Calu3 (cell line): ENCODE data around the gene CEND1. TPM values are rescaled to one million over a fixed set of nuclear protein-coding genes. Genes with fewer than 3 reads are reported as not detected.

Source experiments
- BruUV-seq: library from RNA; stranded (reverse); fragments of 400-500 nt; replicated peaks from 2 replicates; lab custom pipeline; 2021; lab: Mats Ljungman, UMichigan
- CTCF ChIA-PET: fragments of 300-600 bp; sonication (Branson Sonifier 250); formaldehyde crosslinking; loops from one replicate; lab custom pipeline; 2022; ENCODE audit warnings: antibody characterized with exemption; lab: Charles Lee
- DNase-seq: peaks from one replicate; pipeline ENCODE4 v3.0.0; 2022
- H3K27ac Mint-ChIP-seq: one replicate; pipeline ENCODE4 v1.8.0; 2022; ENCODE audit warnings: mixed read lengths; ENCODE audit not compliant: unreplicated experiment
- H3K27me3 Mint-ChIP-seq: one replicate; pipeline ENCODE4 v1.8.0; 2022; ENCODE audit warnings: mixed read lengths; ENCODE audit not compliant: unreplicated experiment
- H3K36me3 Mint-ChIP-seq: one replicate; pipeline ENCODE4 v1.8.0; 2022; ENCODE audit warnings: mild to moderate bottlenecking, moderate library complexity, mixed read lengths; ENCODE audit not compliant: insufficient read depth, unreplicated experiment
- H3K4me1 Mint-ChIP-seq: one replicate; pipeline ENCODE4 v1.8.0; 2022; ENCODE audit warnings: mild to moderate bottlenecking, low read depth, mixed read lengths; ENCODE audit not compliant: unreplicated experiment
- H3K4me3 Mint-ChIP-seq: one replicate; pipeline ENCODE4 v1.8.0; 2022; ENCODE audit warnings: mild to moderate bottlenecking, low read depth, moderate library complexity, mixed read lengths; ENCODE audit not compliant: unreplicated experiment
- H3K9me3 Mint-ChIP-seq: one replicate; pipeline ENCODE4 v1.8.0; 2022; ENCODE audit warnings: low read depth, mixed read lengths; ENCODE audit not compliant: unreplicated experiment
- CTCF ChIP-seq: fragments of 200-600 bp; IDR thresholded peaks from one replicate; pipeline ENCODE4 v1.8.0; 2022; ENCODE audit warnings: antibody characterized with exemption; ENCODE audit not compliant: unreplicated experiment
- intact Hi-C: fragments of 100-400 bp; cut with micrococcal nuclease; formaldehyde crosslinking; loops from one replicate; pipeline ENCODE4 v1.10.0; 2022; ENCODE audit not compliant: unreplicated experiment
- total RNA-seq: library from RNA; stranded (reverse); gene quantifications from 2 replicates; pipeline ENCODE4 v1.2.3, GENCODE V29; 2022

Gene CEND1
- total RNA-seq, 1 experiment from 2014 or later, result not detected

DNA sequence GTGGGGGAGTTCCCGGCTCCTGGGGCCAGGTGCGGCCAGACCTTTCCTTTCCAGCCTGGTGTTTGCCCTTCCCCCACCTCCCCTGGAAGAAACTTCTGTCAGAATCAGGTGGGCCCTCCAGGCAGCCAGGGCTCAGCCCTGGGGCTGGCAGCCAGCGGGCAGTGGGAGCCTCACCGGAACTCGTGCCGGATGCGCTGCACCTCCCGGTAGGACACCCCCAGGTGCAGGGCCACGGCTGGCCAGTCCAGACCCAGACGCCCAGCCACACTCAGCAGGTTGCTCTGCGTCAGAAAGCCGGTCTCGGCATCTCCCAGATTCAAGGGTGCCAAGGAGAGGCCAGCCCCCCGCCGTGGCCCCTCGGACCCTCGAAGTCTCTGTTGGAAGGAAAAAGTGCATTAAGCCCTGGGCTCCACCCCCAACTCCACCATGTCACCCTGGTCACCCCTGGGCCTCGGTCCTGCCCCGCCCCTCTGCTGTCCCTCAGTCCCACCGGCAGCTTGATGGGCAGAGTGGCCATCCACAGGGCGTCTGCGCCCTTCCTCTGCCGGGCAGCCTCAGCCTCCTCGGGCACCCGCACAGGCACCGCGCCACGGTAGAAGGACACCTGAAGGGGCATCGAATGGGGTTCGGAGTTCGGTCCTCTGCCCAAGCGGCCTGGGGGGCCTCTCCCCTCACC, 9.9 kb upstream of the CEND1 start:
- no TSS peak for BruUV-seq
- CTCF ChIA-PET, result no interaction called here

GRCh38 chr11:798093-798713, 8.3 kb upstream of the CEND1 start, which contains the start of gene SLC25A22:
SLC25A22 (minus strand) TSS chr11:798281; CDS start chr11:795006, 3,275 bp downstream.
- Mint-ChIP-seq H3K27ac (peak within 1 kb of the TSS; percentile 58), H3K4me1 (no peaks in the 10 kb centered on the region), H3K36me3 (peaks cover 71% of the 10 kb centered on the region), H3K9me3 (no peaks in the 10 kb centered on the region), H3K4me3 (peak within 1 kb of the TSS; percentile 83), H3K27me3 (no peaks in the 10 kb centered on the region)
- CTCF ChIA-PET, result no interaction called here
- peak; percentile 92 for DNase-seq
- peak; percentile 91 for TF ChIP-seq CTCF
- BruUV-seq, result no TSS peak
- intact Hi-C loops, result no loop called here

More for the DNA sequence above, 9.9 kb upstream of the CEND1 start:
- Mint-ChIP-seq H3K9me3 (no peaks in the 10 kb centered on the region), H3K4me1 (peaks cover 8% of the 10 kb centered on the region), H3K4me3 (no peak overlapping the region), H3K27ac (no peak overlapping the region), H3K36me3 (peaks cover 70% of the 10 kb centered on the region), H3K27me3 (no peaks in the 10 kb centered on the region)
- DNase-seq, result no peak
- TF ChIP-seq CTCF, result no peak
- intact Hi-C loops, result no loop called here

GRCh38 chr11:797296-798092, 7.6 kb upstream of the CEND1 start:
- Mint-ChIP-seq H3K4me3 (peak overlapping the region; percentile 83), H3K27ac (peak overlapping the region; percentile 58), H3K4me1 (no peaks in the 10 kb centered on the region), H3K27me3 (no peaks in the 10 kb centered on the region), H3K9me3 (no peaks in the 10 kb centered on the region), H3K36me3 (peaks cover 75% of the 10 kb centered on the region)
- no TSS peak for BruUV-seq
- CTCF ChIA-PET, result interaction anchor here (0.9 to 1.0 kb wide), 2 partner anchors 47 to 62 kb away, joined by 3 to 20 read pairs; no protein-coding TSS in a partner anchor
- TF ChIP-seq CTCF, result no peak
- peak; percentile 74 for DNase-seq
- intact Hi-C loops, result no loop called here

DNA sequence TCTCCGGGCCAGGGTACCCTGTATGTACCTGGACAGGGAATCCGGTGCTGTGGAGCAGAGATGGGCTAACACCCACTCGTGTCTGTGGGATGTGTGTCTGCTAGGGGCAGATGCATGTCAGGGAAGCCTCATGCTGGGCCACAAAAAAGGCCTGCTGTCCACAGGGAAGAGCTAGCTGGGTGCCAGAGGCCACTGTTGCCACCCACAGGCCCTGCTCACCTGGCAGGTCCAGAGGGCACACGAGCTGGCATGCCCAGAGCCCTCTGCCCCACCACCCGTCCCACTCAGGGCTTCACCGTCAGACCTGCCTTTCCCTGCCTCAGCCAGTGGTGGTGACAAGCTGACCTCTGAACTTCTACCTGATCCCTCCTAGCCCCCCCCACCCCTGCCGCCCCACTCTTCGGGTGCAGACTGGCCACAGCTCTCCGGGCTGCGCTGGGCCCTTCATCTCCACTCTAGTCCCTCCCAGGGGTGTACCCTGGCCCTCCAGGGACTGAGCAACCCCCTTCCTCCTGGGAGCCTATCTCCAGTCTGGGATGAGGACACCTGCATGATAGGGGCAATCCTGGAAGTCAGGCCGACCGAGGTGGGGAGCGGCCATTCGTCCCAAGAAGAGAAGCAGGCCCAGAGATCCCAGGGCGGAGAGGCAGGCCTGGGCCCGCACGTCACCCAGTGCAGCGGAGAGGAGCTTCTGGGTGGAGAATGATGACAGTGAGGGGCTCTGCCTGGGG, 6.8 kb upstream of the CEND1 start:
- H3K27ac Mint-ChIP-seq, result peak overlapping the region; percentile 78

More for the DNA sequence above, 6.8 kb upstream of the CEND1 start:
- TF ChIP-seq CTCF, result no peak
- H3K4me3 Mint-ChIP-seq, result peak overlapping the region; percentile 83
- no TSS peak for BruUV-seq
- peaks cover 69% of the 10 kb centered on the region for H3K36me3 Mint-ChIP-seq
- intact Hi-C loops, result no loop called here
- no peaks in the 10 kb centered on the region for H3K27me3 Mint-ChIP-seq
- CTCF ChIA-PET, result interaction anchor here (0.9 to 1.0 kb wide), 2 partner anchors 46 to 63 kb away, joined by 3 to 20 read pairs; no protein-coding TSS in a partner anchor
- no peaks in the 10 kb centered on the region for H3K9me3 Mint-ChIP-seq
- no peaks in the 10 kb centered on the region for H3K4me1 Mint-ChIP-seq
- no peak for DNase-seq
